ENCODE measurements around the gene IMMP2L. TPM values are rescaled to one million over a fixed set of nuclear protein-coding genes. Genes with fewer than 3 reads are reported as not detected.

Gene IMMP2L
- total RNA-seq, 1 donor from 2014 or later: 31.9 TPM

DNA sequence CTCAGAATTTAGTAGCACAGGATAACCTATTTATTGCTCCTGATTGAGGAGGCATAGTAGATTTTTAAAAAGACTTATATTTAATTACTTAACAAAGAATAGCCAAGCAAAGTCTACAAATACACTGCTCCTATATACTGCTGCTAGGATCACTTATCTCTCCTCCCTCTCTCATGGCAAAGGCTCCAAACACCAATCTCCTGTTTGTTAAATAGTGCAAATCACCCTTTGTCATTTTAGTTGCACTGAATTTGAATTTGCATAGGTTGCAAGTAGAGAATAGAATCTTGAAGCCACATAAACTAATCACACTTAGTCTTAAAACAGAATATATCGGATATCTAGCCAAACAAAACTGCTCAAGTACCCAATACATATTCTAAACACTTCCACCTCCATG lies 690.4 kb downstream of the IMMP2L start:
- Mint-ChIP-seq H3K36me3 (ENCODE audit: low read depth) (peaks cover 2% of the 10 kb centered on the region), H3K4me1 (no peaks in the 10 kb centered on the region), H3K4me3 (no peak overlapping the region), H3K9me3 (peaks cover 3% of the 10 kb centered on the region), H3K27ac (no peak overlapping the region), H3K27me3 (no peaks in the 10 kb centered on the region)
- ChIA-PET POLR2A (no interaction called here), CTCF (no interaction called here)
- TF ChIP-seq CTCF (IDR thresholded peaks at IDR 0.05): no peak
- intact Hi-C loops (cut with micrococcal nuclease): no loop called here
- ATAC-seq (ENCODE audit: low read depth): no peak
- no peak for DNase-seq

DNA sequence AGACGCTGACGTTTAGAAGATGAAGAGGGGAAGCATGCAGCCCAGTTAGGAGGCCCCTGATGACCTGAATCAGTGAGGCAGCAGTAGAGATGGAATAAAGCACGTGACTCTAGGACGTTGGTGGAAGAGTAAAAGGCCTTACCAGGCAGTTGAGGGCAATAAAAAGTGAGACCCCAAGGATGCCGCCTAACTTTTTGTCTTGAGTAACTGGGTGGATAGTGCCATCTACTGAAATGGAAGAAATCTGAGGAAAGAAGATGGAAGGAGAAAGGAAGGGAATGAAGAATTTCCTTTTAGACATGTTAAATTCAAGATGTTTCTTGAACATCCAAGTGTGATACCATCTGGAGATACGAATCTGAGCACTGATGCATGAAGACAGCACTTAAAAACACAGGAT lies 691.4 kb downstream of the IMMP2L start:
- intact Hi-C loops (cut with micrococcal nuclease): no loop called here

DNA sequence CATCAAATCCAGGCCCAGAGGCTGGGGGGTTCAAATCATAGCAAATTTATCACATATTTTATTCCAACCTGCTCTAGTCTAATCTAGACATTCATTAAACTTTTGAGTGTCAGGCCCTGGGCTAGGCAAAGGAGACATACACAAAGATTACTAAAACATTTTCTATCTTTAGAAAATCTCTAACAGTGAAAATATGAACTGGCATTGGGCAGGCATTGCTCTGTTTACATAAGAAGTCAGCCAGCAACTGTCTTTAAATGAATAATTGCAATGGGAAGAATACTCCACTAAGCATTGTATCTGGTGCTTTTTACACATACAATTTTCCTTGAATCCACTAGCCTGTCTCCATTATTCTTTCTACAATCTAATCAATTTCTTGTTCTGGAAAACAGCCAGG lies 693.8 kb downstream of the IMMP2L start:
- no peak overlapping the region for H3K4me3 Mint-ChIP-seq
- H3K27me3 Mint-ChIP-seq: no peaks in the 10 kb centered on the region
- DNase-seq: no peak
- no peak for ATAC-seq (ENCODE audit: low read depth)
- ChIA-PET CTCF (no interaction called here), POLR2A (no interaction called here)
- no peak for TF ChIP-seq CTCF (IDR thresholded peaks at IDR 0.05)
- peaks cover 2% of the 10 kb centered on the region for H3K36me3 Mint-ChIP-seq (ENCODE audit: low read depth)
- H3K27ac Mint-ChIP-seq: no peak overlapping the region
- H3K9me3 Mint-ChIP-seq: peaks cover 5% of the 10 kb centered on the region
- no peaks in the 10 kb centered on the region for H3K4me1 Mint-ChIP-seq
- intact Hi-C loops (cut with micrococcal nuclease): no loop called here

More for the DNA sequence above, 691.4 kb downstream of the IMMP2L start:
- peaks cover 5% of the 10 kb centered on the region for H3K9me3 Mint-ChIP-seq
- DNase-seq (no peak), ATAC-seq (ENCODE audit: low read depth) (no peak)
- ChIA-PET CTCF (no interaction called here), POLR2A (no interaction called here)
- H3K4me3 Mint-ChIP-seq: no peak overlapping the region
- H3K27ac Mint-ChIP-seq: no peak overlapping the region
- no peak for TF ChIP-seq CTCF (IDR thresholded peaks at IDR 0.05)
- no peaks in the 10 kb centered on the region for H3K27me3 Mint-ChIP-seq
- H3K36me3 Mint-ChIP-seq (ENCODE audit: low read depth): peaks cover 2% of the 10 kb centered on the region
- no peaks in the 10 kb centered on the region for H3K4me1 Mint-ChIP-seq

DNA sequence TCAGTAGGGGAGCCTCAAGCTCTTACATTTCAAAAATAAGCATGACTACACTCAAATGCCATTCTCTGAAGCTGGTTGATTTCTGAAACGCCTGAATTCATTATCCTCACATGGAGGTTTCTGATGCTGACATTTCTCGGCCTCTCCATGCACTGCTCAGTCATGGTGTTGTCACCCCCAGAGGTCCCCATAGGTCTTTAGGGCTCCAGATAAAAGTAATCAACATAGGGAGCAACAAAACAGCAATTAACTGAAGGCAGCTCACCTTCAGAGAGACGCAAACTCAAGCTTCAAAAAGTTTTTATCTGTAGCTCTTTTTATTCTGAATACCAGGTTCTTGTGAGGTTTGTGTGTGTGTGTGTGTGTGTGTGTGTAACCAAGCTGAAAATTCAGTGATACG lies 694.5 kb downstream of the IMMP2L start:
- DNase-seq (no peak), ATAC-seq (ENCODE audit: low read depth) (no peak)
- Mint-ChIP-seq H3K9me3 (peaks cover 5% of the 10 kb centered on the region), H3K4me3 (no peak overlapping the region), H3K4me1 (no peaks in the 10 kb centered on the region), H3K27me3 (no peaks in the 10 kb centered on the region), H3K36me3 (ENCODE audit: low read depth) (peaks cover 2% of the 10 kb centered on the region), H3K27ac (no peak overlapping the region)
- POLR2A ChIA-PET: no interaction called here
- intact Hi-C loops (cut with micrococcal nuclease): no loop called here
- CTCF ChIA-PET: no interaction called here
- no peak for TF ChIP-seq CTCF (IDR thresholded peaks at IDR 0.05)

GRCh38 chr7:110863258-110863657 lies 699.0 kb downstream of the IMMP2L start:
- no peak for TF ChIP-seq CTCF (IDR thresholded peaks at IDR 0.05)
- ChIA-PET CTCF (no interaction called here), POLR2A (no interaction called here)
- H3K4me3 Mint-ChIP-seq: no peak overlapping the region
- no peak for DNase-seq
- no peaks in the 10 kb centered on the region for H3K27me3 Mint-ChIP-seq
- peaks cover 2% of the 10 kb centered on the region for H3K36me3 Mint-ChIP-seq (ENCODE audit: low read depth)
- ATAC-seq (ENCODE audit: low read depth): no peak
- intact Hi-C loops (cut with micrococcal nuclease): no loop called here
- H3K27ac Mint-ChIP-seq: no peak overlapping the region
- H3K9me3 Mint-ChIP-seq: peaks cover 5% of the 10 kb centered on the region
- H3K4me1 Mint-ChIP-seq: no peaks in the 10 kb centered on the region
